Measurements from ENCODE around the gene B3GAT2.

GRCh38 chr6:70831427-70831826, 125.4 kb downstream of the B3GAT2 start:
- no peak for TF ChIP-seq EZH2 (IDR thresholded peaks at IDR 0.05; ENCODE audit: borderline replicate concordance, insufficient read depth, low read depth, low read length, poor library complexity, severe bottlenecking)
- TF ChIP-seq, protein P1, sequence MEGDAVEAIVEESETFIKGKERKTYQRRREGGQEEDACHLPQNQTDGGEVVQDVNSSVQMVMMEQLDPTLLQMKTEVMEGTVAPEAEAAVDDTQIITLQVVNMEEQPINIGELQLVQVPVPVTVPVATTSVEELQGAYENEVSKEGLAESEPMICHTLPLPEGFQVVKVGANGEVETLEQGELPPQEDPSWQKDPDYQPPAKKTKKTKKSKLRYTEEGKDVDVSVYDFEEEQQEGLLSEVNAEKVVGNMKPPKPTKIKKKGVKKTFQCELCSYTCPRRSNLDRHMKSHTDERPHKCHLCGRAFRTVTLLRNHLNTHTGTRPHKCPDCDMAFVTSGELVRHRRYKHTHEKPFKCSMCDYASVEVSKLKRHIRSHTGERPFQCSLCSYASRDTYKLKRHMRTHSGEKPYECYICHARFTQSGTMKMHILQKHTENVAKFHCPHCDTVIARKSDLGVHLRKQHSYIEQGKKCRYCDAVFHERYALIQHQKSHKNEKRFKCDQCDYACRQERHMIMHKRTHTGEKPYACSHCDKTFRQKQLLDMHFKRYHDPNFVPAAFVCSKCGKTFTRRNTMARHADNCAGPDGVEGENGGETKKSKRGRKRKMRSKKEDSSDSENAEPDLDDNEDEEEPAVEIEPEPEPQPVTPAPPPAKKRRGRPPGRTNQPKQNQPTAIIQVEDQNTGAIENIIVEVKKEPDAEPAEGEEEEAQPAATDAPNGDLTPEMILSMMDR (IDR thresholded peaks at IDR 0.05) = no peak

Data from B cell (primary cell).